ENCODE results near the gene CHD8. TPM values are rescaled to one million over a fixed set of nuclear protein-coding genes. Genes with fewer than 3 reads are reported as not detected.
A peak's percentile ranks its signal among the peaks of the same experiment; 100 is the strongest.

The CHD8 gene
- total RNA-seq, 2 experiments from 2014 or later = 119 to 128 TPM

DNA sequence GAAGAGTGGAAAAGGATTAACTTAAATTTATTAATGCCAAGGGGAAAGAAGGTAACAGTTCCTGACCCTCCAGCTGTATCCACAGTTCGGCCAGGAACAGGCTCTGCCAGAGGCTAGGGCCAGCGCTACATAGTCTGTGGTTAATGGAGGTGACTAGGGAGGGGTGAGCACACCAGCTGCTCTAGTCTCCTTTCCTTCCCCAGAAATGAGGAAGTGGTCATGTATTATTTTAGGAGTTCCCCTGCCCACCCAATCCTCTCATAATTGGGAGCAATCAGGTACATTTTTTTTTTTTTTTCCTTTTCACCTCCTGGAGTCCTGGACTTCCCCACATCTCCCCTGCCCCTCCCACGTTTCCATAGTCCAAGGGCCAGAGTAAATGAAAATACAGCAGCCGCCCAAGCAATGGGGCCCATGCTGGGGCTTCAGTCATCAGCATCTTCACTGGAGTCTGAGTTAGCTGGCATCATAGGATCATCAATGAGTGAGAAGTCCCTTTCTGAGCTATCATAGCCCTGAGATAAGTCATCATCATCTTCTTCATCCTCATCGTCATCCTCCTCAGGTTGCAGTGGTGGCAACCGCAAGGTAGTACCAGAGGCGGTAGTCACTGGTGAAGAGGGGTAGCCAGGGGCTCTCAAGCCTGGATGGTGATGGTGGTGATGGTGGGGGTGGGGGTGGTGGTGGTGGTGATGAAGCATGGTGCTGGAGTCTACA lies 70.6 kb downstream of the CHD8 start:
- POLR2A ChIA-PET = interaction anchor here (0.7 to 1.8 kb wide), 5 partner anchors 9 to 124 kb away, joined by 3 to 13 read pairs (median 6); partner anchors contain the start of gene HNRNPC
- Mint-ChIP-seq H3K27ac (peak overlapping the region; percentile 99), H3K27me3 (no peaks in the 10 kb centered on the region), H3K4me3 (peak overlapping the region; percentile 98), H3K9me3 (no peaks in the 10 kb centered on the region), H3K4me1 (ENCODE audit: low read depth) (peaks cover 40% of the 10 kb centered on the region), H3K36me3 (ENCODE audit: low read depth) (peaks cover 65% of the 10 kb centered on the region)
- Histone ChIP-seq H3K27ac (ENCODE audit: low read depth in 1 of 2, low read length in 2 of 2) (peak overlapping the region; percentile 83 to 92), H3K4me1 (ENCODE audit: insufficient read depth, low read length) (peaks cover 18% of the 10 kb centered on the region), H3K4me3 (ENCODE audit: low read length) (no peak overlapping the region), H3K36me3 (ENCODE audit: insufficient read depth, low read length) (peaks cover 24% of the 10 kb centered on the region), H3K27me3 (ENCODE audit: control insufficient read depth in 1 of 2, insufficient read depth in 2 of 2, low read length in 2 of 2) (no peaks in the 10 kb centered on the region), H3K9me3 (ENCODE audit: control insufficient read depth in 1 of 2, insufficient read depth in 1 of 2, low read length in 2 of 2) (no peaks in the 10 kb centered on the region)
- TF ChIP-seq, protein P1, sequence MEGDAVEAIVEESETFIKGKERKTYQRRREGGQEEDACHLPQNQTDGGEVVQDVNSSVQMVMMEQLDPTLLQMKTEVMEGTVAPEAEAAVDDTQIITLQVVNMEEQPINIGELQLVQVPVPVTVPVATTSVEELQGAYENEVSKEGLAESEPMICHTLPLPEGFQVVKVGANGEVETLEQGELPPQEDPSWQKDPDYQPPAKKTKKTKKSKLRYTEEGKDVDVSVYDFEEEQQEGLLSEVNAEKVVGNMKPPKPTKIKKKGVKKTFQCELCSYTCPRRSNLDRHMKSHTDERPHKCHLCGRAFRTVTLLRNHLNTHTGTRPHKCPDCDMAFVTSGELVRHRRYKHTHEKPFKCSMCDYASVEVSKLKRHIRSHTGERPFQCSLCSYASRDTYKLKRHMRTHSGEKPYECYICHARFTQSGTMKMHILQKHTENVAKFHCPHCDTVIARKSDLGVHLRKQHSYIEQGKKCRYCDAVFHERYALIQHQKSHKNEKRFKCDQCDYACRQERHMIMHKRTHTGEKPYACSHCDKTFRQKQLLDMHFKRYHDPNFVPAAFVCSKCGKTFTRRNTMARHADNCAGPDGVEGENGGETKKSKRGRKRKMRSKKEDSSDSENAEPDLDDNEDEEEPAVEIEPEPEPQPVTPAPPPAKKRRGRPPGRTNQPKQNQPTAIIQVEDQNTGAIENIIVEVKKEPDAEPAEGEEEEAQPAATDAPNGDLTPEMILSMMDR (IDR thresholded peaks at IDR 0.05) = no peak
- no peak for ATAC-seq (ENCODE audit: poor library complexity)
- DNase-seq = peak in 2 of 14 experiments; percentile 36 to 47
- CTCF ChIA-PET = interaction anchor here (1.1 to 2.3 kb wide), 2 partner anchors 92 to 113 kb away, joined by 3 to 7 read pairs; partner anchors contain the start of genes RAB2B and TOX4
- intact Hi-C loops (cut with DNase I, micrococcal nuclease) = loop anchor here (2.0 kb wide), 2 partner anchors 71 to 115 kb away; partner anchors contain the start of gene CHD8 (in 1 of the 2)

DNA sequence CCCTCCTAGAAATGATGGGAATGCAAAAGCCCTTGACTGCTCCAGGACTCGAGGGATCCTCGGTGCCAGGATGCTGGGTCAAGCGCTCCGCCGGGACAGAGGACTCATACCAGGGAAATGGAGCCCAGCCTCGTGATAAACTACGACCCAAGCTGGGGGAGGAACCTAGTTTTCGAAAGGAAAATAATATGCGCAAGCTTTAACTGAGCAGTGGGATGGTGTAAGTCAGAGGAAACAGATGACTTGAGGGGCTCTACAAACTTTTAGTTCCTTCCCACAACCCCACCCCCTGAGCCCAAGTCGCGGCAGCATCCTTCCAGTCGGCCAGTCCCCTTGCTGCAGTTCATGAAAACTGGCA lies 71.5 kb downstream of the CHD8 start:
- ATAC-seq (ENCODE audit: poor library complexity) (peak; percentile 57), DNase-seq (peak in 2 of 14 experiments; percentile 1 to 3)
- ChIA-PET POLR2A (interaction anchor here (0.6 to 1.8 kb wide), 16 partner anchors 9 to 1205 kb away, joined by 3 to 18 read pairs (median 4); partner anchors contain the start of genes CHD8, HNRNPC, METTL3 and RAB2B), CTCF (interaction anchor here (0.6 to 2.3 kb wide), 3 partner anchors 51 to 114 kb away, joined by 3 to 7 read pairs (median 3); partner anchors contain the start of genes RAB2B and TOX4)
- peak overlapping the region; percentile 82 for H3K4me3 ChIP-seq (ENCODE audit: low read length)
- H3K27me3 ChIP-seq (ENCODE audit: control insufficient read depth in 1 of 2, insufficient read depth in 2 of 2, low read length in 2 of 2) = no peaks in the 10 kb centered on the region
- intact Hi-C loops (cut with DNase I, micrococcal nuclease) = loop anchor here (1.0 to 5.0 kb wide), 6 partner anchors 72 to 143 kb away; partner anchors contain the start of genes CHD8 (in 2 of the 2), HNRNPC (in 1 of the 2) and TOX4 (in 1 of the 2)
- Mint-ChIP-seq H3K4me1 (ENCODE audit: low read depth) (peaks cover 47% of the 10 kb centered on the region), H3K4me3 (peak overlapping the region; percentile 98), H3K27ac (peak overlapping the region; percentile 99), H3K9me3 (no peaks in the 10 kb centered on the region), H3K27me3 (no peaks in the 10 kb centered on the region), H3K36me3 (ENCODE audit: low read depth) (peaks cover 60% of the 10 kb centered on the region)
- no peaks in the 10 kb centered on the region for H3K9me3 ChIP-seq (ENCODE audit: control insufficient read depth in 1 of 2, insufficient read depth in 1 of 2, low read length in 2 of 2)
- TF ChIP-seq, protein P1 (IDR thresholded peaks at IDR 0.05) = no peak
- H3K4me1 ChIP-seq (ENCODE audit: insufficient read depth, low read length) = peaks cover 18% of the 10 kb centered on the region
- peak overlapping the region; percentile 83 to 92 for H3K27ac ChIP-seq (ENCODE audit: low read depth in 1 of 2, low read length in 2 of 2)
- H3K36me3 ChIP-seq (ENCODE audit: insufficient read depth, low read length) = peaks cover 15% of the 10 kb centered on the region

DNA sequence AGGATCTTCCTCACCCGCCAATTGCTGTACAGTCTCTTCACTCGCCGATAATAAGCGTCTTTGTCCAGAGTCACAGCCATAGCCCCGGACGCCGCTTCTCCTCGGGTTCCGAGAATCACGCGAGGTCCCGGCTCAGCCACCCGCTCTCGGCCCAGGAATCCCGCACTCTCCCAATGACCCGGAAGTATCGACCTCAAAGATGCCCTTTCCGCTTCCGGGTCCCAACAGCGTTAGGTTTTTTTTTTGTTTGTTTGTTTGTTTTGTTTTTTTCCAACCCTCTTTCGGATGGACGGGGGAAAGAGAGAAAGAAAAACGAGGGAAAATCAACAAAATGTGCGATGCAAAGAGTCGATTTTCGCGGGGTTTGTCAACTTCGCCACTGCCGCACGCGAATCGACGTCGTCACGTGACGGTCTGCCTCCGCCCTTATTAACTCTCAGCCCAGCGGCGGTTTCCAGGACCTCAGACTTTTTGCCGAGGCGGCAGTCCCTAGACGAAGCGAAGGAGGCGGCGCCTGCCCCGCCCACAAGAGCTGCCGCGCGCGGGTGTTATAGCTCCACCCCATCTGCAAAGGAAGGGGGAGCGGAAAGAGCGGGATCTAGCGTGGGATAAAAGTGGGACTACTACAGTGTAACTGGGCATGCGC lies 72.0 kb downstream of the CHD8 start, which contains the start of gene SUPT16H:
Gene SUPT16H (minus strand): TSS at position 172 of the 646 bp plus-strand sequence. CDS start 92 bp downstream, at position 80.
- peak within 1 kb of the TSS; percentile 83 to 92 for H3K27ac ChIP-seq (ENCODE audit: low read depth in 1 of 2, low read length in 2 of 2)

More for the DNA sequence above, 72.0 kb downstream of the CHD8 start, which contains the start of gene SUPT16H:
- DNase-seq = peak; percentile 84 to 97 (median 91)
- peaks cover 18% of the 10 kb centered on the region for H3K4me1 ChIP-seq (ENCODE audit: insufficient read depth, low read length)
- TF ChIP-seq, protein P1 (IDR thresholded peaks at IDR 0.05) = no peak
- ChIA-PET CTCF (interaction anchor here (0.6 to 2.3 kb wide), 3 partner anchors 52 to 115 kb away, joined by 3 to 7 read pairs (median 3); partner anchors contain the start of genes RAB2B and TOX4), POLR2A (interaction anchor here (0.6 to 1.8 kb wide), 16 partner anchors 8 to 1205 kb away, joined by 3 to 18 read pairs (median 4); partner anchors contain the start of genes CHD8, HNRNPC, METTL3 and RAB2B)
- peak within 1 kb of the TSS; percentile 99 for H3K27ac Mint-ChIP-seq
- peaks cover 11% of the 10 kb centered on the region for H3K36me3 ChIP-seq (ENCODE audit: insufficient read depth, low read length)
- no peaks in the 10 kb centered on the region for H3K27me3 ChIP-seq (ENCODE audit: control insufficient read depth in 1 of 2, insufficient read depth in 2 of 2, low read length in 2 of 2)
- ATAC-seq (ENCODE audit: poor library complexity) = peak; percentile 91
- intact Hi-C loops (cut with DNase I, micrococcal nuclease) = loop anchor here (1.0 to 5.0 kb wide), 7 partner anchors 51 to 143 kb away; partner anchors contain the start of genes CHD8 (in 2 of the 2), TOX4 (in 2 of the 2) and HNRNPC (in 1 of the 2)
- peaks cover 55% of the 10 kb centered on the region for H3K36me3 Mint-ChIP-seq (ENCODE audit: low read depth)
- peaks cover 47% of the 10 kb centered on the region for H3K4me1 Mint-ChIP-seq (ENCODE audit: low read depth)
- peak within 1 kb of the TSS; percentile 98 for H3K4me3 Mint-ChIP-seq
- peak within 1 kb of the TSS; percentile 82 for H3K4me3 ChIP-seq (ENCODE audit: low read length)
- H3K9me3 ChIP-seq (ENCODE audit: control insufficient read depth in 1 of 2, insufficient read depth in 1 of 2, low read length in 2 of 2) = no peaks in the 10 kb centered on the region
- no peaks in the 10 kb centered on the region for H3K9me3 Mint-ChIP-seq
- H3K27me3 Mint-ChIP-seq = no peaks in the 10 kb centered on the region

Measured in CD4-positive, alpha-beta T cell (primary cell).